Activated CD8-positive, alpha-beta T cell treated with anti-CD3 and anti-CD28 coated beads for 36 hours (primary cell): ENCODE results near the gene XDH. TPM values are rescaled to one million over a fixed set of nuclear protein-coding genes. Genes with fewer than 3 reads are reported as not detected.
A peak's percentile ranks its signal among the peaks of the same experiment; 100 is the strongest.

Experiments used
- ATAC-seq: fragments of 200-7000 bp; cut with Tn5 transposase; one replicate; pipeline ENCODE4 v1.10.0; 2021; ENCODE audit warnings: mild to moderate bottlenecking, moderate library complexity
- CTCF ChIA-PET: fragments of 350-600 bp; sonication (Branson Sonifier 250); formaldehyde crosslinking; loops from one replicate; lab custom pipeline; 2021; ENCODE audit warnings: antibody characterized with exemption; lab: Charles Lee
- POLR2A ChIA-PET: fragments of 350-600 bp; sonication (Branson Sonifier 250); formaldehyde crosslinking; loops from one replicate; lab custom pipeline; 2021; ENCODE audit warnings: antibody characterized with exemption; lab: Charles Lee
- DNase-seq: peaks from one replicate; pipeline ENCODE4 v3.0.0-alpha.2; 2020
- H3K27ac Mint-ChIP-seq: one replicate; pipeline ENCODE4 v1.8.0; 2021; ENCODE audit warnings: mild to moderate bottlenecking, mixed read lengths
- H3K27me3 Mint-ChIP-seq: one replicate; pipeline ENCODE4 v1.8.0; 2021; ENCODE audit warnings: mixed read lengths
- H3K36me3 Mint-ChIP-seq: one replicate; pipeline ENCODE4 v1.8.0; 2021; ENCODE audit warnings: low read depth, mixed read lengths
- H3K4me1 Mint-ChIP-seq: one replicate; pipeline ENCODE4 v1.8.0; 2021; ENCODE audit warnings: low read depth, mixed read lengths
- H3K4me3 Mint-ChIP-seq: one replicate; pipeline ENCODE4 v1.8.0; 2021; ENCODE audit warnings: mild to moderate bottlenecking, moderate library complexity, mixed read lengths
- H3K9me3 Mint-ChIP-seq: one replicate; pipeline ENCODE4 v1.8.0; 2021; ENCODE audit warnings: mixed read lengths
- CTCF ChIP-seq: fragments of 200-600 bp; IDR thresholded peaks from one replicate; pipeline ENCODE4 v1.8.0; 2022; ENCODE audit warnings: antibody characterized with exemption, mild to moderate bottlenecking
- intact Hi-C: fragments of 100-400 bp; cut with micrococcal nuclease; formaldehyde crosslinking; loops from one replicate; pipeline ENCODE4 v1.10.0; 2022
- total RNA-seq, 2 experiments: library from RNA; stranded (reverse); gene quantifications; one replicate each; pipeline ENCODE4 v1.2.3, GENCODE V29; 2021

XDH gene
- total RNA-seq, 2 experiments from 2014 or later: 0.16 TPM; not detected in 1

- no peaks in the 10 kb centered on the region for H3K36me3 Mint-ChIP-seq
- no peaks in the 10 kb centered on the region for H3K9me3 Mint-ChIP-seq
- ChIA-PET POLR2A (no interaction called here), CTCF (no interaction called here)
- no peak overlapping the region for H3K27ac Mint-ChIP-seq
- no peaks in the 10 kb centered on the region for H3K27me3 Mint-ChIP-seq
- peaks cover 6% of the 10 kb centered on the region for H3K4me1 Mint-ChIP-seq
- ATAC-seq: no peak
- DNase-seq: no peak
- no peak for TF ChIP-seq CTCF
- no peak overlapping the region for H3K4me3 Mint-ChIP-seq
- intact Hi-C loops: no loop called here
These were observed 28.4 kb downstream of the XDH start for GRCh38 chr2:31386172-31386571.

GRCh38 chr2:31384771-31385276 lies 29.7 kb downstream of the XDH start:
- no peak for DNase-seq
- peaks cover 6% of the 10 kb centered on the region for H3K4me1 Mint-ChIP-seq
- H3K9me3 Mint-ChIP-seq: no peaks in the 10 kb centered on the region
- TF ChIP-seq CTCF: no peak
- H3K27ac Mint-ChIP-seq: no peak overlapping the region
- no peaks in the 10 kb centered on the region for H3K36me3 Mint-ChIP-seq
- CTCF ChIA-PET: no interaction called here
- no peaks in the 10 kb centered on the region for H3K27me3 Mint-ChIP-seq
- no peak overlapping the region for H3K4me3 Mint-ChIP-seq
- POLR2A ChIA-PET: no interaction called here
- intact Hi-C loops: no loop called here
- ATAC-seq: no peak

GRCh38 chr2:31384351-31384750 lies 30.2 kb downstream of the XDH start:
- ATAC-seq: peak; percentile 49
- DNase-seq: peak; percentile 3

GRCh38 chr2:31383471-31384153 lies 30.9 kb downstream of the XDH start:
- DNase-seq (no peak), ATAC-seq (no peak)
- peaks cover 6% of the 10 kb centered on the region for H3K4me1 Mint-ChIP-seq
- no peaks in the 10 kb centered on the region for H3K27me3 Mint-ChIP-seq
- no peaks in the 10 kb centered on the region for H3K9me3 Mint-ChIP-seq
- intact Hi-C loops: no loop called here
- TF ChIP-seq CTCF: no peak
- H3K4me3 Mint-ChIP-seq: no peak overlapping the region
- H3K27ac Mint-ChIP-seq: no peak overlapping the region
- ChIA-PET CTCF (interaction anchor here (1.3 kb wide), 1 partner anchor 139 kb away, joined by 4 read pairs; no protein-coding TSS in a partner anchor), POLR2A (interaction anchor here (0.5 kb wide), 1 partner anchor 1500 kb away, joined by 3 read pairs; no protein-coding TSS in a partner anchor)
- H3K36me3 Mint-ChIP-seq: no peaks in the 10 kb centered on the region

More at GRCh38 chr2:31384351-31384750, 30.2 kb downstream of the XDH start:
- Mint-ChIP-seq H3K36me3 (no peaks in the 10 kb centered on the region), H3K27me3 (no peaks in the 10 kb centered on the region), H3K9me3 (no peaks in the 10 kb centered on the region), H3K4me1 (peaks cover 6% of the 10 kb centered on the region), H3K27ac (no peak overlapping the region), H3K4me3 (no peak overlapping the region)
- intact Hi-C loops: no loop called here
- POLR2A ChIA-PET: no interaction called here
- CTCF ChIA-PET: no interaction called here
- no peak for TF ChIP-seq CTCF

- ATAC-seq (no peak), DNase-seq (no peak)
- peaks cover 6% of the 10 kb centered on the region for H3K4me1 Mint-ChIP-seq
- ChIA-PET CTCF (interaction anchor here (1.3 kb wide), 1 partner anchor 140 kb away, joined by 4 read pairs; no protein-coding TSS in a partner anchor), POLR2A (no interaction called here)
- intact Hi-C loops: no loop called here
- H3K4me3 Mint-ChIP-seq: no peak overlapping the region
- TF ChIP-seq CTCF: no peak
- H3K9me3 Mint-ChIP-seq: no peaks in the 10 kb centered on the region
- no peak overlapping the region for H3K27ac Mint-ChIP-seq
- H3K36me3 Mint-ChIP-seq: no peaks in the 10 kb centered on the region
- H3K27me3 Mint-ChIP-seq: no peaks in the 10 kb centered on the region
These were observed 32.0 kb downstream of the XDH start for GRCh38 chr2:31382452-31383120.
